Astrocyte of the cerebellum (primary cell): ENCODE results near the gene CASQ2.

Source experiments
- DNase-seq: peaks from one replicate; pipeline ENCODE4 v3.0.0-alpha.2; 2011; ENCODE audit warnings: low read depth
- H3K4me3 ChIP-seq: 2 replicates; pipeline ENCODE4 v1.5.1; 2011; ENCODE audit warnings: mild to moderate bottlenecking, low read depth, low read length, moderate library complexity
- CTCF ChIP-seq: IDR thresholded peaks from 2 replicates; pipeline ENCODE4 v1.5.1; 2012; ENCODE audit warnings: low read length, low read depth, moderate library complexity, mild to moderate bottlenecking; ENCODE audit errors: missing control alignments
- in situ Hi-C: cut with HindIII; loops from 2 replicates; pipeline ENCODE4 v1.10.0; 2017; ENCODE audit warnings: low sequenced_read_pairs

Gene CASQ2

GRCh38 chr1:115727706-115728249 lies 40.7 kb downstream of the CASQ2 start:
- in situ Hi-C loops: no loop called here
- peak; percentile 57 for DNase-seq
- no peak for TF ChIP-seq CTCF
- no peak overlapping the region for H3K4me3 ChIP-seq

GRCh38 chr1:115726570-115726969 lies 41.9 kb downstream of the CASQ2 start:
- no peak overlapping the region for H3K4me3 ChIP-seq
- DNase-seq: no peak
- TF ChIP-seq CTCF: no peak
- in situ Hi-C loops: no loop called here

- H3K4me3 ChIP-seq: no peak overlapping the region
- TF ChIP-seq CTCF: no peak
- in situ Hi-C loops: no loop called here
- no peak for DNase-seq
Measured at GRCh38 chr1:115726161-115726560, 42.4 kb downstream of the CASQ2 start.

GRCh38 chr1:115725600-115725999 lies 42.9 kb downstream of the CASQ2 start:
- TF ChIP-seq CTCF: no peak
- in situ Hi-C loops: no loop called here
- DNase-seq: no peak
- H3K4me3 ChIP-seq: no peak overlapping the region

GRCh38 chr1:115723756-115724155 lies 44.8 kb downstream of the CASQ2 start:
- in situ Hi-C loops: no loop called here
- no peak for DNase-seq
- H3K4me3 ChIP-seq: no peak overlapping the region
- TF ChIP-seq CTCF: no peak

GRCh38 chr1:115722221-115722620 lies 46.3 kb downstream of the CASQ2 start:
- TF ChIP-seq CTCF: no peak
- no peak overlapping the region for H3K4me3 ChIP-seq
- DNase-seq: no peak
- in situ Hi-C loops: no loop called here

- DNase-seq: no peak
- no peak for TF ChIP-seq CTCF
- in situ Hi-C loops: no loop called here
- H3K4me3 ChIP-seq: no peak overlapping the region
Measured at GRCh38 chr1:115719285-115719684, 49.2 kb downstream of the CASQ2 start.
